Measurements from ENCODE around the gene SPTSSA.
"Not testable (repeated sequence)": the region's sequence is repeated elsewhere in the genome, so short reads cannot be mapped to it uniquely, and the experiment has no call there.

The SPTSSA gene

GRCh38 chr14:34403646-34404045, 58.4 kb downstream of the SPTSSA start:
- Histone ChIP-seq H3K4me3 (ENCODE audit: insufficient read depth, low read depth, low read length) (no peak overlapping the region), H3K27me3 (ENCODE audit: control insufficient read depth, insufficient read depth, low read length, poor library complexity, severe bottlenecking) (no peaks in the 10 kb centered on the region), H3K4me1 (ENCODE audit: control insufficient read depth, insufficient read depth, low read length) (no peaks in the 10 kb centered on the region), H3K27ac (ENCODE audit: insufficient read depth, low read depth, low read length, poor library complexity, severe bottlenecking) (no peak overlapping the region), H3K9me3 (ENCODE audit: control insufficient read depth, low read length) (no peaks in the 10 kb centered on the region), H3K36me3 (ENCODE audit: control insufficient read depth, insufficient read depth, low read length) (no peaks in the 10 kb centered on the region)
- WGBS, 2 experiments = 91 to 93% methylated on average over 5 of the region's 5 CpGs

GRCh38 chr14:34398024-34398423, 64.0 kb downstream of the SPTSSA start:
- H3K4me3 ChIP-seq (ENCODE audit: insufficient read depth, low read depth, low read length) = no peak overlapping the region
- H3K36me3 ChIP-seq (ENCODE audit: control insufficient read depth, insufficient read depth, low read length) = no peaks in the 10 kb centered on the region
- no peak overlapping the region for H3K27ac ChIP-seq (ENCODE audit: insufficient read depth, low read depth, low read length, poor library complexity, severe bottlenecking)
- WGBS, 2 experiments = 87 to 93% methylated on average over 3 of the region's 3 CpGs
- H3K4me1 ChIP-seq (ENCODE audit: control insufficient read depth, insufficient read depth, low read length) = no peaks in the 10 kb centered on the region
- no peaks in the 10 kb centered on the region for H3K27me3 ChIP-seq (ENCODE audit: control insufficient read depth, insufficient read depth, low read length, poor library complexity, severe bottlenecking)
- no peaks in the 10 kb centered on the region for H3K9me3 ChIP-seq (ENCODE audit: control insufficient read depth, low read length)

GRCh38 chr14:34387974-34388516, 74.0 kb downstream of the SPTSSA start:
- Histone ChIP-seq H3K27ac (ENCODE audit: insufficient read depth, low read depth, low read length, poor library complexity, severe bottlenecking) (no peak overlapping the region), H3K36me3 (ENCODE audit: control insufficient read depth, insufficient read depth, low read length) (no peaks in the 10 kb centered on the region), H3K9me3 (ENCODE audit: control insufficient read depth, low read length) (no peaks in the 10 kb centered on the region), H3K27me3 (ENCODE audit: control insufficient read depth, insufficient read depth, low read length, poor library complexity, severe bottlenecking) (no peaks in the 10 kb centered on the region), H3K4me3 (ENCODE audit: insufficient read depth, low read depth, low read length) (no peak overlapping the region), H3K4me1 (ENCODE audit: control insufficient read depth, insufficient read depth, low read length) (no peaks in the 10 kb centered on the region)
- 74 to 88% methylated on average over 3 of the region's 4 CpGs for WGBS, 2 experiments

GRCh38 chr14:34386865-34387485, 75.1 kb downstream of the SPTSSA start:
- H3K36me3 ChIP-seq (ENCODE audit: control insufficient read depth, insufficient read depth, low read length) = no peaks in the 10 kb centered on the region
- H3K9me3 ChIP-seq (ENCODE audit: control insufficient read depth, low read length) = no peaks in the 10 kb centered on the region
- no peaks in the 10 kb centered on the region for H3K27me3 ChIP-seq (ENCODE audit: control insufficient read depth, insufficient read depth, low read length, poor library complexity, severe bottlenecking)
- WGBS, 2 experiments = 91 to 92% methylated on average over 5 of the region's 5 CpGs
- H3K27ac ChIP-seq (ENCODE audit: insufficient read depth, low read depth, low read length, poor library complexity, severe bottlenecking) = no peak overlapping the region
- H3K4me1 ChIP-seq (ENCODE audit: control insufficient read depth, insufficient read depth, low read length) = no peaks in the 10 kb centered on the region
- no peak overlapping the region for H3K4me3 ChIP-seq (ENCODE audit: insufficient read depth, low read depth, low read length)

GRCh38 chr14:34385881-34386280, 76.2 kb downstream of the SPTSSA start:
- not testable (repeated sequence) for H3K4me3 ChIP-seq (ENCODE audit: insufficient read depth, low read depth, low read length)

GRCh38 chr14:34383839-34384238, 78.2 kb downstream of the SPTSSA start:
- Histone ChIP-seq H3K36me3 (ENCODE audit: control insufficient read depth, insufficient read depth, low read length) (no peaks in the 10 kb centered on the region), H3K27ac (ENCODE audit: insufficient read depth, low read depth, low read length, poor library complexity, severe bottlenecking) (no peak overlapping the region), H3K4me1 (ENCODE audit: control insufficient read depth, insufficient read depth, low read length) (no peaks in the 10 kb centered on the region), H3K4me3 (ENCODE audit: insufficient read depth, low read depth, low read length) (no peak overlapping the region), H3K9me3 (ENCODE audit: control insufficient read depth, low read length) (no peaks in the 10 kb centered on the region), H3K27me3 (ENCODE audit: control insufficient read depth, insufficient read depth, low read length, poor library complexity, severe bottlenecking) (no peaks in the 10 kb centered on the region)
- WGBS, 2 experiments = 81 to 88% methylated on average over 2 of the region's 2 CpGs

More at GRCh38 chr14:34385881-34386280, 76.2 kb downstream of the SPTSSA start:
- H3K9me3 ChIP-seq (ENCODE audit: control insufficient read depth, low read length); H3K27ac ChIP-seq (ENCODE audit: insufficient read depth, low read depth, low read length, poor library complexity, severe bottlenecking); H3K36me3 ChIP-seq (ENCODE audit: control insufficient read depth, insufficient read depth, low read length); H3K4me1 ChIP-seq (ENCODE audit: control insufficient read depth, insufficient read depth, low read length); H3K27me3 ChIP-seq (ENCODE audit: control insufficient read depth, insufficient read depth, low read length, poor library complexity, severe bottlenecking): not testable (repeated sequence)
